ENCODE data around the gene DNAH8. TPM values are rescaled to one million over a fixed set of nuclear protein-coding genes. Genes with fewer than 3 reads are reported as not detected.

DNAH8 gene
- total RNA-seq, 1 experiment from 2014 or later: 0.05 TPM

DNA sequence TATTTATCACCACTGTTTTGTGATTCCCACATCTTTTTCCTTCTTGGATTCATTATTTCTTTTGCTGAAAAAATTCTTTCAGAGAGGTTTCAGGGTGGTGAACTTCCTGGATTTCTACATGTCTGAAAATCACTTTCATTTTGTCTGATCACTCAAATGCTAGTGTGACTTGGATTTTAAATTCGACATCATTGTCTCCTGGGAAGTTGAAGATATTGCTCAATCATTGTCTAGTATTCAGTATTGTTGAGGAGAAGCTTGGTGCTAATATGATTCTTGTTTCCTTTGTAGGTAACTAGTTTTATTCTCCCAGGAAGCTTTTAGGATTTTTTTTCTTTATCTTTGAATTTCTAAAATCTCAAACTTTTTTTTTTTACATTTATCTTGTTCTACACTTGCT, 45.0 kb downstream of the DNAH8 start:
- CTCF ChIA-PET: no interaction called here
- no peaks in the 10 kb centered on the region for H3K27me3 Mint-ChIP-seq (ENCODE audit: unreplicated experiment)
- no peak overlapping the region for H3K27ac Mint-ChIP-seq (ENCODE audit: unreplicated experiment)
- no peak for DNase-seq
- TF ChIP-seq, protein P1, sequence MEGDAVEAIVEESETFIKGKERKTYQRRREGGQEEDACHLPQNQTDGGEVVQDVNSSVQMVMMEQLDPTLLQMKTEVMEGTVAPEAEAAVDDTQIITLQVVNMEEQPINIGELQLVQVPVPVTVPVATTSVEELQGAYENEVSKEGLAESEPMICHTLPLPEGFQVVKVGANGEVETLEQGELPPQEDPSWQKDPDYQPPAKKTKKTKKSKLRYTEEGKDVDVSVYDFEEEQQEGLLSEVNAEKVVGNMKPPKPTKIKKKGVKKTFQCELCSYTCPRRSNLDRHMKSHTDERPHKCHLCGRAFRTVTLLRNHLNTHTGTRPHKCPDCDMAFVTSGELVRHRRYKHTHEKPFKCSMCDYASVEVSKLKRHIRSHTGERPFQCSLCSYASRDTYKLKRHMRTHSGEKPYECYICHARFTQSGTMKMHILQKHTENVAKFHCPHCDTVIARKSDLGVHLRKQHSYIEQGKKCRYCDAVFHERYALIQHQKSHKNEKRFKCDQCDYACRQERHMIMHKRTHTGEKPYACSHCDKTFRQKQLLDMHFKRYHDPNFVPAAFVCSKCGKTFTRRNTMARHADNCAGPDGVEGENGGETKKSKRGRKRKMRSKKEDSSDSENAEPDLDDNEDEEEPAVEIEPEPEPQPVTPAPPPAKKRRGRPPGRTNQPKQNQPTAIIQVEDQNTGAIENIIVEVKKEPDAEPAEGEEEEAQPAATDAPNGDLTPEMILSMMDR (IDR thresholded peaks at IDR 0.05; ENCODE audit: unreplicated experiment): no peak
- H3K9me3 Mint-ChIP-seq (ENCODE audit: low read depth, unreplicated experiment): peaks cover 5% of the 10 kb centered on the region
- intact Hi-C loops (cut with micrococcal nuclease; ENCODE audit: unreplicated experiment): no loop called here
- no peak overlapping the region for H3K4me3 Mint-ChIP-seq (ENCODE audit: low read depth, unreplicated experiment)
- no TSS peak for BruUV-seq (replicated peaks)
- H3K4me1 Mint-ChIP-seq (ENCODE audit: low read depth, unreplicated experiment): peaks cover 24% of the 10 kb centered on the region
- H3K36me3 Mint-ChIP-seq (ENCODE audit: insufficient read depth, unreplicated experiment): peaks cover 4% of the 10 kb centered on the region

GRCh38 chr6:38762848-38763247, 47.7 kb downstream of the DNAH8 start:
- BruUV-seq (replicated peaks): no TSS peak
- TF ChIP-seq, protein P1 (IDR thresholded peaks at IDR 0.05; ENCODE audit: unreplicated experiment): no peak
- intact Hi-C loops (cut with micrococcal nuclease; ENCODE audit: unreplicated experiment): no loop called here
- Mint-ChIP-seq H3K4me3 (ENCODE audit: low read depth, unreplicated experiment) (no peak overlapping the region), H3K36me3 (ENCODE audit: insufficient read depth, unreplicated experiment) (no peaks in the 10 kb centered on the region), H3K27ac (ENCODE audit: unreplicated experiment) (no peak overlapping the region), H3K27me3 (ENCODE audit: unreplicated experiment) (no peaks in the 10 kb centered on the region), H3K4me1 (ENCODE audit: low read depth, unreplicated experiment) (peaks cover 11% of the 10 kb centered on the region), H3K9me3 (ENCODE audit: low read depth, unreplicated experiment) (peaks cover 5% of the 10 kb centered on the region)
- CTCF ChIA-PET: no interaction called here
- DNase-seq: no peak

GRCh38 chr6:38767560-38767959, 52.4 kb downstream of the DNAH8 start:
- DNase-seq: no peak
- Mint-ChIP-seq H3K9me3 (ENCODE audit: low read depth, unreplicated experiment) (no peaks in the 10 kb centered on the region), H3K36me3 (ENCODE audit: insufficient read depth, unreplicated experiment) (no peaks in the 10 kb centered on the region), H3K27me3 (ENCODE audit: unreplicated experiment) (no peaks in the 10 kb centered on the region), H3K4me3 (ENCODE audit: low read depth, unreplicated experiment) (no peak overlapping the region), H3K4me1 (ENCODE audit: low read depth, unreplicated experiment) (peaks cover 9% of the 10 kb centered on the region), H3K27ac (ENCODE audit: unreplicated experiment) (no peak overlapping the region)
- BruUV-seq (replicated peaks): no TSS peak
- intact Hi-C loops (cut with micrococcal nuclease; ENCODE audit: unreplicated experiment): no loop called here
- CTCF ChIA-PET: no interaction called here
- TF ChIP-seq, protein P1 (IDR thresholded peaks at IDR 0.05; ENCODE audit: unreplicated experiment): no peak

DNA sequence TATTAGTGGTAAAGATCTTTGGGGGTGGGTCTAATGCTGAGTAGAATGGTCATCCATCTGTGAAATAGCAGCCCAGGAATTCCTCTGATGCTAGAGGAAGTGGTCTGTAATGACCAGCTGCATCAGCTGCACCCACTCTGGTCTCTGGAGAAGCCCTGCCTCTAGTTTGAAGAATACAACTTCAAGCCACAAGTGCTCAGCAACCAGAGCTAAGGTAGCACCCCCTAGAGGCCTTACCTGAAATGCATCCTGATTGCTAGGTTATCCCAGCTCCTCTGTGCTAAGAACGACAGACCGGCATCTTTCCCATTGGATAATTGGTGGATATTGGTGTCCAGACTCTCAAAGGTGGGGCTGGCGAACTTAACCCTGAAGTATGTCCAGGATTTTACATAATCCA, 58.2 kb downstream of the DNAH8 start:
- peak; percentile 67 for DNase-seq
- BruUV-seq (replicated peaks): no TSS peak

More for the DNA sequence above, 58.2 kb downstream of the DNAH8 start:
- no peak overlapping the region for H3K4me3 Mint-ChIP-seq (ENCODE audit: low read depth, unreplicated experiment)
- no peak overlapping the region for H3K27ac Mint-ChIP-seq (ENCODE audit: unreplicated experiment)
- intact Hi-C loops (cut with micrococcal nuclease; ENCODE audit: unreplicated experiment): no loop called here
- H3K36me3 Mint-ChIP-seq (ENCODE audit: insufficient read depth, unreplicated experiment): no peaks in the 10 kb centered on the region
- H3K4me1 Mint-ChIP-seq (ENCODE audit: low read depth, unreplicated experiment): peaks cover 9% of the 10 kb centered on the region
- no peaks in the 10 kb centered on the region for H3K9me3 Mint-ChIP-seq (ENCODE audit: low read depth, unreplicated experiment)
- no peaks in the 10 kb centered on the region for H3K27me3 Mint-ChIP-seq (ENCODE audit: unreplicated experiment)
- TF ChIP-seq, protein P1 (IDR thresholded peaks at IDR 0.05; ENCODE audit: unreplicated experiment): peak; percentile 70
- CTCF ChIA-PET: interaction anchor here (0.6 to 1.6 kb wide), 5 partner anchors 21 to 160 kb away, joined by 3 to 5 read pairs (median 4); no protein-coding TSS in a partner anchor
